Measurements from ENCODE around the gene WSB1. TPM values are rescaled to one million over a fixed set of nuclear protein-coding genes. Genes with fewer than 3 reads are reported as not detected.

WSB1 gene
- total and polyA plus RNA-seq, 12 donors, result 42.5 to 125 (median 60.5) TPM

DNA sequence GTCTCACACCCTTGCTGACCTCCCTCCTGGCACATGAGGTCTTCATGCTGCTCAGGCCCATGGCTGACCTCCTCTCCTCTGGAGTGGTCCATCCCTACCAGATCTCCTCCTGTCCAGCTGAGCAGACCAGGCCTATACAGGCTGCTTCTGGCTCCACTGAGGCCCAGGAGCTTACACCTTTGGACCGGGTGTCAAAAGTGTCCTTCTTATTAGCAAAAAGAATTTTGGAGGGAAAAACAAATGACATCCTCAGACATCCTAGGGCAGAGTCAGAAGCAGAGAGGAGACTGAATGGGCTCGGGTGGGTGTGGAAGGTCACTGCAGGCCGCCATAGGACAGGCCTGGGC, 38.1 kb downstream of the WSB1 start:
- 28 to 46% methylated on average over 3 of the region's 3 CpGs for WGBS, 2 donors
- Histone ChIP-seq H3K4me1 (peaks cover 3 to 37% (median 24%) of the 10 kb centered on the region in 9 donors), H3K4me3 (peak overlapping the region in 1 of 10 donors; percentile 55), H3K36me3 (peaks cover 0 to 4% (median 0%) of the 10 kb centered on the region in 9 donors), H3K27me3 (no peaks in the 10 kb centered on the region), H3K9me3 (no peaks in the 10 kb centered on the region), H3K27ac (peak overlapping the region; percentile 87 to 99 (median 93))
- DNase-seq, result no peak
- no peak for ATAC-seq
- TF ChIP-seq, protein P1, sequence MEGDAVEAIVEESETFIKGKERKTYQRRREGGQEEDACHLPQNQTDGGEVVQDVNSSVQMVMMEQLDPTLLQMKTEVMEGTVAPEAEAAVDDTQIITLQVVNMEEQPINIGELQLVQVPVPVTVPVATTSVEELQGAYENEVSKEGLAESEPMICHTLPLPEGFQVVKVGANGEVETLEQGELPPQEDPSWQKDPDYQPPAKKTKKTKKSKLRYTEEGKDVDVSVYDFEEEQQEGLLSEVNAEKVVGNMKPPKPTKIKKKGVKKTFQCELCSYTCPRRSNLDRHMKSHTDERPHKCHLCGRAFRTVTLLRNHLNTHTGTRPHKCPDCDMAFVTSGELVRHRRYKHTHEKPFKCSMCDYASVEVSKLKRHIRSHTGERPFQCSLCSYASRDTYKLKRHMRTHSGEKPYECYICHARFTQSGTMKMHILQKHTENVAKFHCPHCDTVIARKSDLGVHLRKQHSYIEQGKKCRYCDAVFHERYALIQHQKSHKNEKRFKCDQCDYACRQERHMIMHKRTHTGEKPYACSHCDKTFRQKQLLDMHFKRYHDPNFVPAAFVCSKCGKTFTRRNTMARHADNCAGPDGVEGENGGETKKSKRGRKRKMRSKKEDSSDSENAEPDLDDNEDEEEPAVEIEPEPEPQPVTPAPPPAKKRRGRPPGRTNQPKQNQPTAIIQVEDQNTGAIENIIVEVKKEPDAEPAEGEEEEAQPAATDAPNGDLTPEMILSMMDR (IDR thresholded peaks at IDR 0.05), result no peak
- intact Hi-C loops (cut with DNase I), result loop anchor here in 9 of 10 donors (1.0 to 5.0 kb wide), 6 partner anchors 35 to 95 kb away; partner anchors contain the start of gene WSB1 (in 7 of the 9)

DNA sequence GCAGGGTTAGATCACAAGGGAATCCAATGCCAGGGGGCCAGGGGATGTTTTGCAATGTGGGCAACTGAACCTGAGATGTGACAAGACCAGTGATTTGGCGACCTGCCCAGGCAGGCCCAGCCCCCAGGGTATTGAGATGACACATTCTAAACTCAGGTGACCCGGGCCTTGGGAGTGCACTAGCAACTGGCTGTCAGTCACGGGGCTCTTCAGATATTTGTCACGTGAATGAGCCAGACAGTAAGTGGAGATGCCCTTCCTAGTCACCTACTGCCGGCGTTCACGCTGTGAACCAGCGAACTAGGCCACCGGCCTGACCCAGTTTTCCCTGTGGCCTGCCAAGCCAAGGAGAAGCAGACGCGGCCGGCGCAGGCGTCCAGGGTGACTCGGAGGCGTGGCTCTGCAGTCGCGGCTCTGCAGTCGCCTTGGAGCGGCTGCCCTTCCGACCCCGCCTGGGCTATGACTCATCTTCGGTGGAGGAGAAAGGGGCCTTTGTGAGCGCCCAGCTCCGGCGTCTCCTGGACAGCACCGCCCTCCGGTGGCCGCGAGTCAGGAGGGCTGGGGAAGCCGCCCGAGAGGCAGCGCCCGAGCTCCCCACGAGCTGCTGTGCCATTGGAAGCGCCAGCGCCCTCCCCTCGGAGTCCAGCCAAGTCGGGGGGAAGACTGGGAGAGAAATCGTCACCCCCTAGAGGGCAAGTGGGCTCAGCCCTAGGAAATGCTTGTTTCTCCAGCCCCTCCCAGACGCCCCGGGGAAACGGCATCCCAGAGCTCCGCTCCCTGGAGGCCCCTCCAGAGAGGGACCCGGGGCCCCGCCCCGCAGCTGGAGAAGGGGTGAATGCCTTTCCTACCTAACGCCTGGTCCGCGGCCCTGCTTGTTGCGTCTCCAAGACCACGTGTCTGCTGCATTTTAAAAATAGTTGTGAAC, 38.8 kb downstream of the WSB1 start:
- no peaks in the 10 kb centered on the region for H3K9me3 ChIP-seq
- peaks cover 3 to 37% (median 24%) of the 10 kb centered on the region in 9 donors for H3K4me1 ChIP-seq
- H3K36me3 ChIP-seq, result peaks cover 0 to 4% (median 0%) of the 10 kb centered on the region in 9 donors
- no peaks in the 10 kb centered on the region for H3K27me3 ChIP-seq
- TF ChIP-seq, protein P1 (IDR thresholded peaks at IDR 0.05), result peak; percentile 81 to 99 (median 94)
- peak; percentile 94 to 99 (median 97) for ATAC-seq
- H3K4me3 ChIP-seq, result peak overlapping the region in 9 of 10 donors; percentile 23 to 62 (median 55)
- WGBS, 2 donors, result 0% methylated on average over 45 to 52 of the region's 52 CpGs
- intact Hi-C loops (cut with DNase I), result loop anchor here in 9 of 10 donors (1.0 to 5.0 kb wide), 9 partner anchors 20 to 96 kb away; partner anchors contain the start of gene WSB1 (in 7 of the 9)
- peak; percentile 99 for DNase-seq
- peak overlapping the region; percentile 87 to 99 (median 93) for H3K27ac ChIP-seq

DNA sequence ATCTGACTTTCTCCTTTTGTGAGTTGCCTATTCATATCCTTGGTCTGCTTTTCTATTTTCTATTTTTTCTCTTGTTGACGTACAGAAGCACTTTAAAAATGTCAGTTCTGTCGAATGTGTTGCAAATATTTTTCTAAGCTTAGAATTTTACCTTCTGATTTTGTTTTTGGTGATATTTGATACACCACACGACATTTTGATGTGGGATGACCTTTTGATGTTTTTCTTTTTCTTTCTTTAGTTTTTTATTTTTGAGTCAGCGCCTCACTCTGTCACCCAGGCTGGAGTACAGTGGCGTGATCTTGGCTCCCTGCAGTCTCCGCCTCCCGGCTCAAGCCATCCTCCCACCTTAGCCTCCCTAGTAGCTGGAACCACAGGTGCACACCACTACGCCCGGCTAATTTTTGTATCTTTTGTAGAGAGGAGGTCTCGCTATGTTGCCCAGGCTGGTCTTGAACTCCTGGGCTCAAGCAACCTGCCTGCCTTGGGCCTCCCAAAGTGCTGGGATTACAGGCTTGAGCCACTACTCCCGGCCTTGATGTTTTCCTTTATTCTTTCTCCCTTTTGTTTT, 39.6 kb downstream of the WSB1 start:
- peak overlapping the region; percentile 87 to 99 (median 93) for H3K27ac ChIP-seq
- H3K9me3 ChIP-seq, result no peaks in the 10 kb centered on the region
- peaks cover 0 to 4% (median 0%) of the 10 kb centered on the region in 9 donors for H3K36me3 ChIP-seq
- TF ChIP-seq, protein P1 (IDR thresholded peaks at IDR 0.05), result no peak
- H3K4me1 ChIP-seq, result peaks cover 3 to 37% (median 24%) of the 10 kb centered on the region in 9 donors
- intact Hi-C loops (cut with DNase I), result loop anchor here in 9 of 10 donors (1.0 to 5.0 kb wide), 9 partner anchors 19 to 97 kb away; partner anchors contain the start of gene WSB1 (in 7 of the 9)
- H3K4me3 ChIP-seq, result peak overlapping the region in 9 of 10 donors; percentile 23 to 62 (median 55)
- 30 to 42% methylated on average over 11 of the region's 11 CpGs for WGBS, 2 donors
- no peak for DNase-seq
- H3K27me3 ChIP-seq, result no peaks in the 10 kb centered on the region
- peak in 1 of 8 donors; percentile 16 for ATAC-seq

DNA sequence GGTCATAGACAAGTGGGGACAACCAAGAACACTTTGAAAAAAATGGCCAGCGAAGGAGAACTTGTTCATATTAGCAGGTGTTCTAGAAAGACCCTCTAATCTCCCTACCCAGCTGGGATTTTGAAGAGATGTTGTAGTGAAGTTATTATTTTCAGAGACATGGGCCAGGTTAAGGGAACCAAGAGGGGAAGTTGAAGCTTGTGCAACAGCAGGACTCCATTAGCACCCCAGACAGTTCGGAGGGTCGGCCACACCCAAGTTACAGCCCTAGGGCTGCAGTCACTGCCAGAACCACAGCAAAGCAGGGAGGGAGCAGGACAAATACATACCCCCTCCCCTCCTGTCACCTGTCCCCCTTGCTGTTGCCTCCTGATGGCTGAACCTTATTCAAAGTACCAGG, 42.3 kb downstream of the WSB1 start:
- no peak for DNase-seq

More for the DNA sequence above, 42.3 kb downstream of the WSB1 start:
- Histone ChIP-seq H3K27me3 (no peaks in the 10 kb centered on the region), H3K4me3 (no peak overlapping the region), H3K9me3 (no peaks in the 10 kb centered on the region), H3K4me1 (peaks cover 4 to 49% (median 39%) of the 10 kb centered on the region in 9 donors), H3K36me3 (peaks cover 0 to 4% (median 0%) of the 10 kb centered on the region in 9 donors), H3K27ac (peak overlapping the region in 1 of 10 donors; percentile 36)
- WGBS, 2 donors, result 87 to 89% methylated on average over 3 of the region's 3 CpGs
- TF ChIP-seq, protein P1 (IDR thresholded peaks at IDR 0.05), result no peak
- ATAC-seq, result no peak
- intact Hi-C loops (cut with DNase I), result no loop called here
